ENCODE measurements around the gene NFATC2IP. TPM values are rescaled to one million over a fixed set of nuclear protein-coding genes. Genes with fewer than 3 reads are reported as not detected.

Gene NFATC2IP
- total RNA-seq = 31.5 TPM

DNA sequence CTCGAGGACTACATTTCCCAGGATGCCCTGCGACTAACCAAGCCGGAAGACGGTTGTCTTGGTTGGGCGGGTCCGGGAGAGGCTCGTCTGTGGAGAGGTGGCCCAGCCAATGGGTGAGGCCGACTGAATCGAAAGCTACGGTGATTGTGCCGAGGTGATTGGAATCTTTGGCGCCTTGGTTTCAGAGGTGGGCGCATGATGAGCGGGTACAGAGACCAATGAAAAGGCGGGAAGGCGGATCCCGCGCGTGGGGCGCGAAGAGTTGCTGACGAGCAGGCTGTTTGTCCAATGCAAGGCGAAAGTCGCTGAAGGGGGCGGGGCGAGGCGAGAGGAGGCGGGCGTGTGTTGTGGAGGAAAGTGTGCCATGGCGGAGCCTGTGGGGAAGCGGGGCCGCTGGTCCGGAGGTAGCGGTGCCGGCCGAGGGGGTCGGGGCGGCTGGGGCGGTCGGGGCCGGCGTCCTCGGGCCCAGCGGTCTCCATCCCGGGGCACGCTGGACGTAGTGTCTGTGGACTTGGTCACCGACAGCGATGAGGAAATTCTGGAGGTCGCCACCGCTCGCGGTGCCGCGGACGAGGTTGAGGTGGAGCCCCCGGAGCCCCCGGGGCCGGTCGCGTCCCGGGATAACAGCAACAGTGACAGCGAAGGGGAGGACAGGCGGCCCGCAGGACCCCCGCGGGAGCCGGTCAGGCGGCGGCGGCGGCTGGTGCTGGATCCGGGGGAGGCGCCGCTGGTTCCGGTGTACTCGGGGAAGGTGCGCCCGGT is at the start of gene NFATC2IP:
Gene NFATC2IP (plus strand): TSS at position 290 of the 762 bp plus-strand sequence. CDS start 75 bp downstream, at position 365.
- Histone ChIP-seq H3K27me3 (ENCODE audit: insufficient read depth, low read length) (no peaks in the 10 kb centered on the region), H3K4me3 (ENCODE audit: low read length) (peak within 1 kb of the TSS; percentile 81), H3K9me3 (ENCODE audit: low read depth, low read length) (no peaks in the 10 kb centered on the region), H3K4me1 (ENCODE audit: insufficient read depth, low read length) (peaks cover 26% of the 10 kb centered on the region)

GRCh38 chr16:28901862-28902261 is 48.9 kb upstream of the NFATC2IP start:
- Histone ChIP-seq H3K4me1 (ENCODE audit: insufficient read depth, low read length) (no peaks in the 10 kb centered on the region), H3K4me3 (ENCODE audit: low read length) (no peak overlapping the region), H3K9me3 (ENCODE audit: low read depth, low read length) (no peaks in the 10 kb centered on the region), H3K27me3 (ENCODE audit: insufficient read depth, low read length) (no peaks in the 10 kb centered on the region)

DNA sequence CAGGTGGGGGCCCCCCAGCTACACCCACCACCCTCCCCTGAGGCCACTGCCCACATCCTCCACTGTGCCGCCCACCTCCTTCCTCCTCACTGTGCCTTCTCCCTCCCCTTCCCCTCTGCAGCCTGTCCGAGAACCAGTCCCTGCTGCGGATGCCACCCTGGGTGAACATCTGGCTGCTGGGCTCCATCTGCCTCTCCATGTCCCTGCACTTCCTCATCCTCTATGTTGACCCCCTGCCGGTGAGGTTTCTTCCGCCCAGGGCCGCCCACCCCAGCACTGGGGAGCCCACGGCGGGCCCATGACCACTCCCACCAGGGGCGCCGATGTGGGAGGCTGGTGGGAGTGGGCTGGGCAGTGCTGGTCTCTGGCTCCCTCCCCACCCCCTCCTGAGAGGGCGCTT is 47.8 kb upstream of the NFATC2IP start:
- H3K27me3 ChIP-seq (ENCODE audit: insufficient read depth, low read length) = no peaks in the 10 kb centered on the region
- no peaks in the 10 kb centered on the region for H3K9me3 ChIP-seq (ENCODE audit: low read depth, low read length)
- no peak overlapping the region for H3K4me3 ChIP-seq (ENCODE audit: low read length)
- no peaks in the 10 kb centered on the region for H3K4me1 ChIP-seq (ENCODE audit: insufficient read depth, low read length)

DNA sequence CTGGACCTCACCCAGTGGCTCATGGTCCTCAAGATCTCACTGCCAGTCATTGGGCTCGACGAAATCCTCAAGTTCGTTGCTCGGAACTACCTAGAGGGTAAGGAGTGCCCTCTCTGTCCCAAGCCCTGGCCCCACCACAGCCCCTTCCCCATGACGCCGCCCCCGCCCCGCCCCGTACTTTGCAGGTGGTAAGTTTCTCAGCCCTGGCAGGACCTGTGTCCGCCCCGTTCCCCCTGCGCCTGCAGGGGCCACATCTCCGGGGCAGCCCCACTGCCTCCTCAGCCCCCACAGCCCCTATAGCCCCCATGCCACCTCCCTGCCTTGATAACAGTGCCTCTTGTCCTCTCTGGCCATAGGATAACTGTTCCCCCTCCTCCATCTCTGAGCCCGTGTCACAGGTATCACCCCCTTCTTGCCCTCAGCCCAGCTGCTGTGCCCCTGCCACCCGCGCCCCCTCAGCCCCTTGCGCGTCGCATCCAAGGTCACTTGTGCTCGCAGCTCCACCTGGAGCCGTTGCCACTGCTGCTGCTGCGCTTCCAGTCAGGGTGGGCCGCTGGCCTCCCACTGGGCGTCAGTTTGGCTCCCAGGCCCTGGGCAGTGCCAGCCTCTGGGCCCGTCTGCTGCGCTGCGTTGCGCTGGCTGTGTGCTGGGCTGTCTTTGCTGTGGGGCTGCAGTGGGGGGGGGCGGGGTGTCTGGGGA is 47.2 kb upstream of the NFATC2IP start:
- no peaks in the 10 kb centered on the region for H3K9me3 ChIP-seq (ENCODE audit: low read depth, low read length)
- H3K4me1 ChIP-seq (ENCODE audit: insufficient read depth, low read length) = no peaks in the 10 kb centered on the region
- no peak overlapping the region for H3K4me3 ChIP-seq (ENCODE audit: low read length)
- no peaks in the 10 kb centered on the region for H3K27me3 ChIP-seq (ENCODE audit: insufficient read depth, low read length)

- Histone ChIP-seq H3K9me3 (ENCODE audit: low read depth, low read length) (no peaks in the 10 kb centered on the region), H3K4me3 (ENCODE audit: low read length) (no peak overlapping the region), H3K4me1 (ENCODE audit: insufficient read depth, low read length) (no peaks in the 10 kb centered on the region), H3K27me3 (ENCODE audit: insufficient read depth, low read length) (no peaks in the 10 kb centered on the region)
Measured at GRCh38 chr16:28904363-28904762, 46.4 kb upstream of the NFATC2IP start.

DNA sequence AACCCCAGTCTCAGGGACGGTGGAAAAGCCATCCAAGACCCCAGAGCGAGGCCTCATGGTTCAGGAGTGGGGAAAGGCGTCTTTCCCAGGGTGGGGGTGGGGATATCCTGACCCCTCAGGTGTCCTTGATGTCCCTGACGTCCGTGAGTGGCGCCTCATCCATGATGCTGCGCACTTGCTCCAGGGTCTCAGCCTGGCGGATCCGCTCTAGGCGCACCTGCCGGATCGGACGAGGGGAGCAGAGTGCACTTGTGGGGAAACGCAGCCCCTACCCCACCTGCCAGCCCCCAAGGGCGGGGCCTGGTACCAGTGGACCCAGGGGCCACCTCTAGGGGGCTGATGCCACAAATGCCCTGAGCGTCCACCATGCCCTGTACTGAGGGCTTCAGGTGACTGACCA is 45.9 kb upstream of the NFATC2IP start:
- no peaks in the 10 kb centered on the region for H3K9me3 ChIP-seq (ENCODE audit: low read depth, low read length)
- no peak overlapping the region for H3K4me3 ChIP-seq (ENCODE audit: low read length)
- no peaks in the 10 kb centered on the region for H3K4me1 ChIP-seq (ENCODE audit: insufficient read depth, low read length)
- no peaks in the 10 kb centered on the region for H3K27me3 ChIP-seq (ENCODE audit: insufficient read depth, low read length)

- Histone ChIP-seq H3K9me3 (ENCODE audit: low read depth, low read length) (no peaks in the 10 kb centered on the region), H3K4me1 (ENCODE audit: insufficient read depth, low read length) (no peaks in the 10 kb centered on the region), H3K4me3 (ENCODE audit: low read length) (no peak overlapping the region), H3K27me3 (ENCODE audit: insufficient read depth, low read length) (no peaks in the 10 kb centered on the region)
Measured at GRCh38 chr16:28905229-28905754, 45.4 kb upstream of the NFATC2IP start.

DNA sequence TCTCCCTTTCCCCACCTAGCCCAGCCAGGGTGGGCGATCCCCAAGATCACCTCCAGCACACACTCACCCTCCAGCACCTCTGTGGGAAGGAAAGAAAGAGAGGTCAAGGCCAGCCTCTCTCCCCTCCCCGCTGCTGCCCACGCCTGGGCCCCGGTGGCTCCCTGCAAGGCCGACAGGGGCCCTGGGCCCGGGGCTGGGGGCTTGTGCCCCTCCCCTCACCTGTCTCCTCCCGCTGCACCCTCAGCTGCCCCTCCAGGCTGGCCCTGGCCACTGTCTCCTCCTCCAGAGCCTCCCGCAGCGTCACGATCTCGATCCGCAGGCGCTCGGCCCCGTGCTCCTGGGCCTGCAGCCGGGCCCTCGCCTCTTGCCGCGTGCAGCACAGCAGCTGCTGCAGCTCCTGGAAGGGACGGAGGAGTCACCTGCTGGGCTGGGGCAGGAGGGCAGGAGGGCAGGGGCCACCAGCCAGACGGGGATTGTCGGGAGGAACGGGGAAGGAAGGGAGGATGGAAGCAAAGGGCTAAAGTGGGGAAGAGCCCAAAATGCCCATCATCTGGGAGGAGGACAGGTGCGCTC is 44.9 kb upstream of the NFATC2IP start:
- Histone ChIP-seq H3K4me1 (ENCODE audit: insufficient read depth, low read length) (no peaks in the 10 kb centered on the region), H3K27me3 (ENCODE audit: insufficient read depth, low read length) (no peaks in the 10 kb centered on the region), H3K4me3 (ENCODE audit: low read length) (no peak overlapping the region)

DNA sequence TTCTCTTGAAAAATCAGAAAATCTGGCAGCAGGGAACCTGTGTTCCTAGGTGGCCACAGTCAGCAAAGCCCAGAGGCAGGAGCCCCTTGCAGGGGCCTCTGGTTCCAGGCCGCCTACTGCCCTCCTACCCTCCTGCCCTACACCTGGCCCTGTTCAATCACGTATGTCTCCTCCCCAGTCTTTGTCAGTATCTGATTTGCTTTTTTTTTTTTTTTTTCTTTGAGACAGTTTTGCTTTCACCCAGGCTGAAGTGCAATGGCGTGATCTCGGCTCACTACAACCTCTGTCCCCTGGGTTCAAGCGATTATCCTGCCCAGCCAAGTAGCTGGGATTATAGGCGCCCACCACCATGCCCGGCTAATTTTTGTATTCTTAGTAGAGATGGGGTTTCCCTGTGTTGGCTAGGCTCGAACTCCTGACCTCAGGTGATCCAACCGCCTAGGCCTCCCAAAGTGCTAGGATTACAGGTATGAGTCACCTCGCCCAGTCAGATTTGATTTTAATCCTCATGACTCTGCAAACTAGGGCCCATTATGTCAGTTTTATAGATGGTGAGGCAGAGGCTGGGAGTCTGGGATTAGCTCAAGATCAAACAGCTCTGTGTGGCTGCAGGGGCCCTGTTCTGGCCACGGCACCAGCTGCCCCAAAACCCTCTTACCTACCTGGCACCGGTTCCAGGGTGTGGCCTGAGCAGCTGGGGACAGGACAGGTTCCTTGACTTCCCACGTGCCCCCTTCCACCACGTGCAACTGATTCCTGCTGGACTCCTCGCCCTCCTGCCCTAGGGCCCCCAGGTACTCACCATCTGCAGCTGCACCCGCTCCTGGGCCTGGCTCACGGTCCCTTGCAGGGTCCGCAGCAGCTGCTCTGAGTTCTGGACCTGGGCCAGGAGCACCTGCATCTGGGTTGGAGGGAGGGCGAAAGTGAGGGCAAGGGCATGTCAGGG is 40.4 kb upstream of the NFATC2IP start:
- Histone ChIP-seq H3K4me3 (ENCODE audit: low read length) (no peak overlapping the region), H3K9me3 (ENCODE audit: low read depth, low read length) (no peaks in the 10 kb centered on the region), H3K27me3 (ENCODE audit: insufficient read depth, low read length) (no peaks in the 10 kb centered on the region), H3K4me1 (ENCODE audit: insufficient read depth, low read length) (no peaks in the 10 kb centered on the region)

More for the DNA sequence above, 44.9 kb upstream of the NFATC2IP start:
- H3K9me3 ChIP-seq (ENCODE audit: low read depth, low read length) = no peaks in the 10 kb centered on the region

DNA sequence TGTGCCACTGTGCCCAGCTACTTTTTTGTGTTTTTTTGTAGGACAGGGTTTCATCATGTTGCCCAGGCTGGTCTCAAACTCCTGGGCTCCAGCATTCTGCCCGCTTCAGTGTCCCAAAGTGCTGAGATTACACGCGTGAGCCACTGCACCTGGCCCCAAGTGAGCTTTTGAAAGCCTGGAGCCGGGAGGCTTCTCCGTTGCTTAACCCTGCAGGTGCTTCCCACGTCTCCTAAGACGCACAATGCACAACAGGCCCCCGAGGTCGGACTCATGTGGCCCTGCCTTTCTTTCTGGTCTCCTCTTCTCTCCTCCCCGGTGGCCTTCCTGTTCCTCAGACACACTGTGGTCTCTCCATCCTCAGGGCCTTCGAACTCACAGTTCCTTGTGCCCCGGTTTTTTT is 38.2 kb upstream of the NFATC2IP start:
- Histone ChIP-seq H3K4me1 (ENCODE audit: insufficient read depth, low read length) (no peaks in the 10 kb centered on the region), H3K4me3 (ENCODE audit: low read length) (no peak overlapping the region), H3K27me3 (ENCODE audit: insufficient read depth, low read length) (no peaks in the 10 kb centered on the region), H3K9me3 (ENCODE audit: low read depth, low read length) (no peaks in the 10 kb centered on the region)

DNA sequence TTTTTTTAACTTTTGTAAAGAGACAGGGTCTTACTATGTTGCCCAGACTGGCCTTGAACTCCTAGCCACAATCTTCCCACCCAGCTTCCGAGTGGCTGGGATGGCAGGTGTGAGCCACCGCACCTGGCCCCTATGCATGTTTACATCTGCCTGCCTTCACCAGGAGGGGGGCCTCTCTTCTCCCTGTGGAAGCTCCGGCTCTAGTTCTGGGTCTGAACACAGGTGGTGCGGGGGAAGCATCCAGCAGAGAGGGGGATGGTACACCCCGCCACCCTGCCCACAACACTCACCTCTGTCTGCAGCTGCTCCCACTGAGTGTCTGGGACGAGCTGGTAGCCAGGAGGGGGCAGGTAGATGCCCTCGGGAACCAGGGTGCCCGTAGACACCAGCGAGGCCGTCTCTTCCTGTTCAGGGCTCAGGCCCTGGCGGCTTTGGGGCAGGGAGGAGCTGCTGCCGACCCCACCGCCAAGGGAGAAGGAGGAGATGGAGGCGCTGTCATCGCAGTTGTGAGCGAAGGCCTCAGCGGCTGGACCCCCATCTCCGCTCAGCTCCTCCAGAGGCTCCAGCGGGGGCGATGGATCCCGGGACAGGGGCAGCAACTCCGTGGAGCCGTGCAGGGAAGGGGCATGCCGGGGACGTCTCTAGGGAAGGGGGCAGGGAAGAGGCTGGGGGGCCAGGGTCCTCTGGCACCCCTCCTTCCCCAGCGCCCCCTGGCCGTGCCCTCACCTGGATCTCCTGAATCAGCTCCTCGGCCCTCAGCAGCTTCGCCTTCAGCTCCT is 36.6 kb upstream of the NFATC2IP start:
- Histone ChIP-seq H3K27me3 (ENCODE audit: insufficient read depth, low read length) (no peaks in the 10 kb centered on the region), H3K9me3 (ENCODE audit: low read depth, low read length) (no peaks in the 10 kb centered on the region), H3K4me1 (ENCODE audit: insufficient read depth, low read length) (no peaks in the 10 kb centered on the region), H3K4me3 (ENCODE audit: low read length) (no peak overlapping the region)

- Histone ChIP-seq H3K9me3 (ENCODE audit: low read depth, low read length) (no peaks in the 10 kb centered on the region), H3K4me3 (ENCODE audit: low read length) (no peak overlapping the region), H3K27me3 (ENCODE audit: insufficient read depth, low read length) (no peaks in the 10 kb centered on the region), H3K4me1 (ENCODE audit: insufficient read depth, low read length) (no peaks in the 10 kb centered on the region)
Measured at GRCh38 chr16:28915181-28915580, 35.6 kb upstream of the NFATC2IP start.

GRCh38 chr16:28917095-28917494 is 33.6 kb upstream of the NFATC2IP start:
- Histone ChIP-seq H3K9me3 (ENCODE audit: low read depth, low read length) (no peaks in the 10 kb centered on the region), H3K4me3 (ENCODE audit: low read length) (no peak overlapping the region), H3K27me3 (ENCODE audit: insufficient read depth, low read length) (no peaks in the 10 kb centered on the region), H3K4me1 (ENCODE audit: insufficient read depth, low read length) (no peaks in the 10 kb centered on the region)

DNA sequence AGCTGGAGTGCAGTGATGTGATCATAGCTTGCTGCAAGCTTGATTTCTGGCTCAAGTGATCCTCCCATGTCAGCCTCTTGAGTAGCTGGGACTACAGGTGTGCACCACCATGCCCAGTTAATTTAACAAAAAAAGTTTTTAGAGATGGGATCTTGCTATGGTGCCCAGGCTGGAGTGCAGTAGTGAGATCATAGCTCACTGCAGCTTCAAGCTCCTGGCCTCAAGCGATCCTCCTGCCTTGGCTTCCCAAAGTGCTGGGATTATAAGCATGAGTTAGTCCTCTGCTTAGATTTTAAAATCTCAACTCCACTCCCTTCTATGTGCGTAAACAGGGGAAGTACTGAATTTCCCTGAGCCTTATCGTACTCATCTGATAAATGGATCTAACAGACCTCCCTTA is 32.0 kb upstream of the NFATC2IP start:
- Histone ChIP-seq H3K27me3 (ENCODE audit: insufficient read depth, low read length) (no peaks in the 10 kb centered on the region), H3K4me3 (ENCODE audit: low read length) (no peak overlapping the region), H3K9me3 (ENCODE audit: low read depth, low read length) (no peaks in the 10 kb centered on the region), H3K4me1 (ENCODE audit: insufficient read depth, low read length) (peaks cover 11% of the 10 kb centered on the region)

All from mononuclear cell (primary cell).